DOHH2 (cell line): ENCODE results near the gene SDHA.

Experiments
- H3F3A ChIP-seq: fragments of 200-600 bp; sonication (generic), shearing (Covaris generic); 2 replicates; pipeline ENCODE4 v1.6.0; 2016; ENCODE audit warnings: antibody characterized with exemption, mild to moderate bottlenecking; ENCODE audit not compliant: control insufficient read depth, insufficient read depth
- H3K27ac ChIP-seq: fragments of 200-600 bp; sonication (generic); 2 replicates; pipeline ENCODE4 v1.5.1; 2014; ENCODE audit warnings: low read depth, mild to moderate bottlenecking, low read length, moderate library complexity
- H3K27me3 ChIP-seq: fragments of 200-600 bp; sonication (generic); 2 replicates; pipeline ENCODE4 v1.6.1; 2014; ENCODE audit warnings: mild to moderate bottlenecking, low read length, mixed read lengths; ENCODE audit not compliant: control insufficient read depth
- H3K36me3 ChIP-seq: fragments of 200-600 bp; sonication (generic); 2 replicates; pipeline ENCODE4 v1.6.1; 2014; ENCODE audit warnings: mild to moderate bottlenecking, low read length, moderate library complexity, mixed read lengths; ENCODE audit not compliant: control insufficient read depth
- H3K4me1 ChIP-seq: fragments of 200-600 bp; sonication (generic); 2 replicates; pipeline ENCODE4 v1.6.1; 2014; ENCODE audit warnings: mild to moderate bottlenecking, low read length, mixed read lengths; ENCODE audit not compliant: control insufficient read depth
- H3K4me2 ChIP-seq: fragments of 200-600 bp; sonication (generic); 2 replicates; pipeline ENCODE4 v1.6.0; 2014; ENCODE audit warnings: mild to moderate bottlenecking, low read length, moderate library complexity
- H3K4me3 ChIP-seq: fragments of 200-600 bp; sonication (generic); 2 replicates; pipeline ENCODE4 v1.5.1; 2014; ENCODE audit warnings: mild to moderate bottlenecking, low read length, mixed read lengths
- H3K79me2 ChIP-seq: fragments of 200-600 bp; sonication (generic); 2 replicates; pipeline ENCODE4 v1.6.1; 2014; ENCODE audit warnings: mild to moderate bottlenecking, low read length, mixed read lengths; ENCODE audit not compliant: control insufficient read depth
- H3K9me2 ChIP-seq: fragments of 200-600 bp; sonication (generic); replicated peaks from 2 replicates; pipeline ENCODE4 v1.6.1; 2014; ENCODE audit warnings: mild to moderate bottlenecking, low read length, mixed read lengths; ENCODE audit not compliant: control insufficient read depth
- H3K9me3 ChIP-seq: fragments of 200-600 bp; sonication (generic); 2 replicates; pipeline ENCODE4 v1.6.1; 2014; ENCODE audit warnings: antibody characterized with exemption, low read length, mixed read lengths; ENCODE audit not compliant: control insufficient read depth, insufficient read depth
- H4K20me1 ChIP-seq: fragments of 200-600 bp; sonication (generic); 2 replicates; pipeline ENCODE4 v1.6.0; 2014; ENCODE audit warnings: low read depth, mild to moderate bottlenecking, antibody characterized with exemption, low read length, moderate library complexity; ENCODE audit not compliant: control insufficient read depth, insufficient read depth
- EZH2phosphoT487 ChIP-seq: fragments of 200-600 bp; sonication (generic); IDR thresholded peaks from 2 replicates; pipeline ENCODE4 v1.6.1; 2017; ENCODE audit warnings: borderline replicate concordance, mild to moderate bottlenecking, antibody characterized with exemption, low read length, moderate library complexity, mixed read lengths
- TF ChIP-seq, protein P1 (sequence below): fragments of 200-600 bp; sonication (generic); IDR thresholded peaks from one replicate; pipeline ENCODE4 v1.5.1; 2014; ENCODE audit warnings: antibody characterized with exemption, mild to moderate bottlenecking, low read depth, low read length; ENCODE audit not compliant: poor library complexity, severe bottlenecking

Gene SDHA

DNA sequence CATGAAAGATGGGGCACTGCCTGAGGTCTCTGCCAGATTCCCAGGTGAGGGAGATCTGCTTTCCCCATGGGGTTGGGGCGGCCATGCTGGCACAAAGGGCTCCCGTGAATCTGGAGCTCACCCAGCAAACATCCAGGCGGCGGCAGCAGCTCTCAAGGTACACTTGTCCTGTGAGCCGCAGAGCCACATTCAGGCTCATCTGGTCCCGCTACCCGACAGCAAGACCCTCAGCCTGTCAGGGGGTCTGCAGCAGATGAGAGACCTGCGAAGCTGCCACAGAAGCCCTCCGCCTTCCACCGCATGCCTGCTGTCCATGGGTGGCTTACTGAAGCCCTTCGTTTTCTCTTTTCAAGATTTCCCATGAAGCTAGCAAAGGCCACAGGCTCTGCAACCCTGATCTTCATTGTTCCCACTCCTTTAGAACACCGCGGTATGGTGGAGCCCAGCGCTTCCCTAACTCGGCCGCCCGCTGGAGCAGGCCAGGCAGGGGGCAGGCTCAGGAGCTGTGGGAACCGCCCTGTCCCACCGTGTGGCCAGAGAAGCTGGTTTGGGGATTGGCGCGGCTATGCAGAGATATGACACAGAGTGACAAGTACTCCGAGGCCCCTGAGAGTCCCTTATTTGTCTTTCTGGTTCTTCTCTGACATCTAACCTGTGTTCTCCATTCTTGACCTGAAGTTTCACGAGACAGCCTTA, 18.0 kb upstream of the SDHA start:
- Histone ChIP-seq H3K9me2 (no peaks in the 10 kb centered on the region), H3K79me2 (peaks cover 48% of the 10 kb centered on the region), H4K20me1 (peaks cover 6% of the 10 kb centered on the region), H3K36me3 (peaks cover 41% of the 10 kb centered on the region), H3F3A (peaks cover 17% of the 10 kb centered on the region), H3K27me3 (no peaks in the 10 kb centered on the region), H3K9me3 (no peaks in the 10 kb centered on the region), H3K4me2 (peak overlapping the region; percentile 60), H3K4me1 (peaks cover 66% of the 10 kb centered on the region), H3K27ac (peak overlapping the region; percentile 86), H3K4me3 (peak overlapping the region; percentile 48)
- TF ChIP-seq, protein P1, sequence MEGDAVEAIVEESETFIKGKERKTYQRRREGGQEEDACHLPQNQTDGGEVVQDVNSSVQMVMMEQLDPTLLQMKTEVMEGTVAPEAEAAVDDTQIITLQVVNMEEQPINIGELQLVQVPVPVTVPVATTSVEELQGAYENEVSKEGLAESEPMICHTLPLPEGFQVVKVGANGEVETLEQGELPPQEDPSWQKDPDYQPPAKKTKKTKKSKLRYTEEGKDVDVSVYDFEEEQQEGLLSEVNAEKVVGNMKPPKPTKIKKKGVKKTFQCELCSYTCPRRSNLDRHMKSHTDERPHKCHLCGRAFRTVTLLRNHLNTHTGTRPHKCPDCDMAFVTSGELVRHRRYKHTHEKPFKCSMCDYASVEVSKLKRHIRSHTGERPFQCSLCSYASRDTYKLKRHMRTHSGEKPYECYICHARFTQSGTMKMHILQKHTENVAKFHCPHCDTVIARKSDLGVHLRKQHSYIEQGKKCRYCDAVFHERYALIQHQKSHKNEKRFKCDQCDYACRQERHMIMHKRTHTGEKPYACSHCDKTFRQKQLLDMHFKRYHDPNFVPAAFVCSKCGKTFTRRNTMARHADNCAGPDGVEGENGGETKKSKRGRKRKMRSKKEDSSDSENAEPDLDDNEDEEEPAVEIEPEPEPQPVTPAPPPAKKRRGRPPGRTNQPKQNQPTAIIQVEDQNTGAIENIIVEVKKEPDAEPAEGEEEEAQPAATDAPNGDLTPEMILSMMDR, result no peak
- TF ChIP-seq EZH2phosphoT487, result no peak

DNA sequence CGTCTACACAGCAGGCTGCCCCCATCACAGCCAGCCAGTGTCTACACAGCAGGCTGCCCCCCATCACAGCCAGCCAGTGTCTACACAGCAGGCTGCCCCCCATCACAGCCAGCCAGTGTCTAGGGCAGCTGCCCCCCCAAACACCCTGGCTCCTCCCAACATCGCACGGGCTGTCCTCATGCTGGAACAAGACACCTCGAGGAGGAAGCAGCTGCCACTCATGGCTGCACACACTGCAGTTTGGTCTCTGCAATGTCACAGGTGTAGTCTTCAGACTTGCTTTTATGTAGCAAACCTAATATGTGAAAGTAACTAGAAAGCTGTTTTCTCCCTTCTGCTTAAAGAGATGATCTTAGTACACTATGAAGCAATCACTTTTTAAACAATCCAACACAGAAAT, 17.1 kb upstream of the SDHA start:
- Histone ChIP-seq H4K20me1 (peaks cover 6% of the 10 kb centered on the region), H3K27ac (peak overlapping the region; percentile 86), H3K79me2 (peaks cover 57% of the 10 kb centered on the region), H3K36me3 (peaks cover 50% of the 10 kb centered on the region), H3K27me3 (no peaks in the 10 kb centered on the region), H3K9me2 (no peaks in the 10 kb centered on the region), H3F3A (peaks cover 16% of the 10 kb centered on the region), H3K4me3 (peak overlapping the region; percentile 48), H3K4me1 (peaks cover 57% of the 10 kb centered on the region), H3K4me2 (peak overlapping the region; percentile 60), H3K9me3 (no peaks in the 10 kb centered on the region)
- TF ChIP-seq EZH2phosphoT487, result no peak
- TF ChIP-seq, protein P1, result no peak

DNA sequence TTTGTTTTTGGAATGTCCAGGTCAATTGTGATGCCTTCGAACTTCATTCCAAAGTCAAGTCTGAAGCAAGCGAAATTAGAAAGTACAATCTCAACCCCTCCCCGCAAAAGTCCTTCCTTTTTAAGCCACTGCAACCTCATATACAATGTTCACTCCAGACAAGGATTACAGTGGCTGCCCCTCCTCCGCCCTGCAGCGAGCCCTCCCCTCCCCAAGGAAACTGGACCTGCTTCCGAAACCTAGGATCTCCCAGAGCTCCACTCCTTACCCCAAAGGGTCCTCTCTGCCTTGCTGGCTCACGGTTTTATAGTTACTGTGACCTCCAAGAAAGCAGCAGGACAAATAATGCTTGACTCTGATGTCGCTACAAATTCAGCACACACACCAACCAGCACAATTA, 16.4 kb upstream of the SDHA start:
- no peaks in the 10 kb centered on the region for H3K27me3 ChIP-seq
- peak overlapping the region; percentile 86 for H3K27ac ChIP-seq
- peaks cover 15% of the 10 kb centered on the region for H3F3A ChIP-seq
- H3K36me3 ChIP-seq, result peaks cover 56% of the 10 kb centered on the region
- H3K9me2 ChIP-seq, result no peaks in the 10 kb centered on the region
- H3K4me3 ChIP-seq, result peak overlapping the region; percentile 48
- H4K20me1 ChIP-seq, result peaks cover 6% of the 10 kb centered on the region
- H3K4me2 ChIP-seq, result peak overlapping the region; percentile 60
- peaks cover 51% of the 10 kb centered on the region for H3K4me1 ChIP-seq
- peaks cover 64% of the 10 kb centered on the region for H3K79me2 ChIP-seq
- TF ChIP-seq, protein P1, result no peak
- TF ChIP-seq EZH2phosphoT487, result no peak
- H3K9me3 ChIP-seq, result no peaks in the 10 kb centered on the region
